Activated T-cell treated with anti-CD3 and anti-CD28 coated beads for 1 hour (primary cell): ENCODE results near the gene RGS11.

ENCODE experiments used
- DNase-seq: peaks from one replicate; pipeline ENCODE4 v3.0.0-alpha.2; 2020; ENCODE audit warnings: low read depth

The RGS11 gene

GRCh38 chr16:229731-230281 is 45.9 kb downstream of the RGS11 start:
- no peak for DNase-seq

DNA sequence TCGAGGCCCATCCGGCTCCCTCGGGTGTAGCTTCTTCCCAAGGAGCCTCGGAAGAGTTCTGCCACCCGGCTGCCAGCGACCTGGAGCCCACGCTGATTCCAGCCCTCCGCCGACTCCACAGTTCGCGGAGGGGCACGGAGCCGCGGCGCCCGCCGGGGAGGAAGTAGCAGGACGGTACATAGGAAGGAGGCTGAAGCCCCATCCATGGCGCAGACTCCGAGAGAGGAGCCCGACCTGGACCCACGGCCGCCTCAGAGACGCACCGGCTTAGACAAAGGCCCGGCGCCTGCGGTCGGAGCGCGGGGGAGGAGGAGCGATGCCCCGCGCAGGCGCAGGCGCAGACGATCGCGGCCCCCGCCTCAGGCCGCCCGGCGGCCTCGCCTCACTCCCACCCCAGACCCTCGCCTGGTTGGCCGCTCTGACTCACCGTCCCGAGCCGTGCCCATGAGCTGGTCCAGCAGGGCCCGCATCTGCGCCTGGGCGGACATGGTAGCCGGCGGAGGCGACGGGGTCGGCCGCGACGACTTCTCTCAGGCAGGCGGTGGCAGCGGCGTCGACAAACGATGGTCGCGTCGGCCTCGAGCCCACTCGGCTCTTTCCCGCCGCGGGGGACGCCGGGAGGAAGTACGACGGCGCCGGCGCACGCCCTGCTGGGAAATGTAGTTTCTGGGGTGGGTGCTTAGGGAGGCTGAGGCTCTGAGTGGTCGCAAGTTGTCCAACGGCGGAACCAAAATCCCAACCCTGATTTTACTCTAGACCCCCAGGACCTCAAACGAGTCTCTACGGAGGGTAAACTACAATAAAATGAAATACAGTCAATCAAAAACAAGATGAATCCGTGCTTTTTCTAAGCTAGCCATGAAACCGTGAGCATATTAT is 46.7 kb downstream of the RGS11 start, which contains the start of gene LUC7L:
LUC7L (minus strand) TSS at position 598 of the 879 bp plus-strand sequence; CDS start at position 488, 110 bp downstream.
- DNase-seq = peak; percentile 80

- DNase-seq = no peak
These were observed 47.4 kb downstream of the RGS11 start for GRCh38 chr16:228151-228851.

GRCh38 chr16:220021-220420 is 55.7 kb downstream of the RGS11 start:
- DNase-seq = no peak
